NCI-H226 (cell line): ENCODE results near the gene DAB1.

Source experiments
- DNase-seq: peaks from one replicate; pipeline ENCODE4 v3.0.0-alpha.2; 2015

DAB1 gene

DNA sequence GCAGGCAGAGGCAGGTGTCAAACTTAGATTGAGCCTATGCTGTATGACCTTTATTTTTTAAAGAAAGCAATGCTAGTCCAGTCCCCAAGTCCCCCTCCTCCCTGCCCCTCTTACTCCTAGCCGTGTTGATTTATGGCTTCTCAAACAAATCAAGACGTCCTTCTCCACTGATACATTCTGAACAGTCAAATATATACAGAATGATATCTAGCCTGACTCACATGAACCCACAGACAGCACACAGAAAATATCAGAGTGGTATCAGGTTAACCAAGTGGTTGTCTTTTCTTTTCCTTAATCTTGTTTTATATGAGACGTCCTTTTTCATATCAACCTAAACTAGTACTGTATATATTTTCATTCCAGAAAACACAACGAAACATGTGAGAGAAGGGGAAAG is 13.4 kb downstream of the DAB1 start:
- DNase-seq, result peak; percentile 26

DNA sequence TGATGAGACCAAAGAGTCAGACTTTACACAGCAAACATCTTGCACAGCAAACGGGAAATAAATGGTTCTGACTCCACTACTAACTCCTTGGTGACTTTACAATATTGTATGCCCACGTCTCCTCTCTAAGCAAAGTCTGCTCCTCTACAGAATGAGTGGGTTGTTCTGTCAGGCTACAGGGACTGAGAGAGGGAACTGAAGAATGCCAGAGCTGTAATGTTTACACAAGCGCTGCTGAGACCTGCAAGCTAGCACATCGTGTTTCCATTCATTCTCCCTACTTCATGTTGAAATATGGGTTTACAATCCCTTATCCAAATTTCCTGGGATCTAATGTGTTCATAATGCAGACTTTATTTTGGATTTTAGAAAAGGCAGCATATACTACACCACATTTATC is 15.9 kb downstream of the DAB1 start:
- no peak for DNase-seq

DNA sequence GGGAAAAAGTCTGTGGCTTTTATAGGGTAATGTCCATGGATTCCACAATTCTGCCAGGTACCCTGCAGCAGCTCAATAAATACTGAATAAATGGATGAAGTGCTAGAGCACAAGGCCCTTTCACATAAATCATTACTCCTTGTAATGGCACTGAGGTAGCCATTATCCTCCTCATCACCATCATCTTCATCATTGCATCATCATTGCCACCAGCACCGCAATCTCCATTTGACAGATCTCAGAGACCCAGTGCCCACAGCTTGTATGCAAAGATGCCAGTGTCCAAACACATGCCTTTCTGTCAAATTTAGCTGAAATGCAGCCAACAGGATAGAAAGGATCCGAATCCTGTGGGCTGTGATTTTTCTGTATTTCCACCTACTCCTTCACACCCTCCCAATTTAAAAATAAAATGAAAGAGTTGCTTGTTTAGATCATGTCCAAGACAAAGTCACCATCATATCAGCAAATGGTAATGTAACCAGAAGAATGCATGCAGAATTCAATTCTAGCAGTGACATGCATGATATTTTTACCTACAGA is 17.4 kb downstream of the DAB1 start:
- no peak for DNase-seq

DNA sequence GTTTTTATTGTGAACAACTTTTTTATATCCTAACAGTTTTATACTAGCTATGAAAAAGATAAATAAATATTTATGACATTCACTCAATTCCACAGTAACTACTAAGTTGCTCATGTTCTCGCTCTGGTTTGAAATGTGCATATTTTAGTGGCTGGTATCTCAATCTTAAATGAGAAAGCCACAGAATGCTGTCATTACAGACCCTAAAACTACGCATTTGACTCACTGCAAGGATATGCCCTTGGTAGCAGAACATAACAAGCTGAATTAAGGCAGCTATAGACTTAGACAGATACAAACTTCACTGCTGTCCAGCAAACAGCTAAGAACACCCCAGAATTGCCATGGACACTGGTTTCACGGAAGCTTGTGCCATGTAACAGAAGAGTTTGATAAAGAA is 19.0 kb downstream of the DAB1 start:
- DNase-seq, result no peak

DNA sequence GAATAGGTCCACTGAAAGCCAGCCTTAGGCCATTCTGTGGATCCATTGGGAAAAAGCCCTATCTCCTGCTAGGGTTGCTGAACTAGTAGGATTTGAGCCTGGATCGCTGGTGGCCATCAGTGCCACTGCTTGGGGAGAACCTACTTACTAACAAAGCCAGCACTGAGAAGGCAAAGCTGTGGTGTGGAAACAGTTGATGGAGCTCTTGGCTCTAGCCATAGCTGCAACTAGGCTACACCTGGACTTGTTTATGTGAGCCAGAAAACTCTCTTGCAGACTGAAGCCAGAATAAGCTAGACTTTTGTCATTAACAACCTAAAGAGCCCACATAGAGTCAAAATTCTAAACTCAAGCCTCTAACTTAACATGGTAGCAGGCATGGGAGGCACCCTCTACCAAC is 20.7 kb downstream of the DAB1 start:
- no peak for DNase-seq

DNA sequence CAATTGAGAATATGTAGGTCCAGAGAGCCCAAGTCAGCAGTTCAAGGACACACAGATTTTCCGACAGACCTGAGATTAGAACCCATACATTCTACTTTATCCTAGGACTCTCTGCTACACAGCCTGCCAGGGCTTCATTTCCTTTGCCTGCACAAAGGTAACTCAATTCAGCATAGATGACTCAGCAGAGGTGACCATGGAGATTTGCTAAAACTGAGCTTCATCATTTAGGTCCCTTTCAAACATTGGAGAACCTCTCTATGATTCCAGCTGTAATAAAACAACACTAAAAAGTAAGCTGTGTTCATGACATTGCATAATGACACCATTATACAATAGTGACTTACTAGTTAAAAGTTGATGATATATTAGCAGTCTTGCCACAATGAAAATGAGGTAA is 22.2 kb downstream of the DAB1 start:
- DNase-seq, result no peak

DNA sequence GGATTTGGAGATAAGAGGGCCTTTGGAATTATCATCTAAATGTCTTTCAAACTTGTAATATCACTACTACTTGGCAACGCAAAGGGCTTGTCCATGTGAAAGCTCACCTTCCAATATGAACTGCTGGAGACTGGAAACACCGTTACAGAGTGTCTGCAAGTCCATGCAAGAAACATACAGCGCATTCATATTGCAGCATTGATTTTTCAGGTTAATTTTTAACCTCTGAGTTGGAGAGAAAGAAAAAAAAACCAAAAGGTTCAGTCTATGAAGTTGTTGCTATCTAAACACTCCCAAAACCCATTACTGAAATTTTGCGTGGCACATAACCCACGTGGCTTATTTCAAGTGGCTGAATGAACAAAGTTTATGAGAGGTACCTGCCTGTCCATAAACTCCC is 23.8 kb downstream of the DAB1 start:
- no peak for DNase-seq

DNA sequence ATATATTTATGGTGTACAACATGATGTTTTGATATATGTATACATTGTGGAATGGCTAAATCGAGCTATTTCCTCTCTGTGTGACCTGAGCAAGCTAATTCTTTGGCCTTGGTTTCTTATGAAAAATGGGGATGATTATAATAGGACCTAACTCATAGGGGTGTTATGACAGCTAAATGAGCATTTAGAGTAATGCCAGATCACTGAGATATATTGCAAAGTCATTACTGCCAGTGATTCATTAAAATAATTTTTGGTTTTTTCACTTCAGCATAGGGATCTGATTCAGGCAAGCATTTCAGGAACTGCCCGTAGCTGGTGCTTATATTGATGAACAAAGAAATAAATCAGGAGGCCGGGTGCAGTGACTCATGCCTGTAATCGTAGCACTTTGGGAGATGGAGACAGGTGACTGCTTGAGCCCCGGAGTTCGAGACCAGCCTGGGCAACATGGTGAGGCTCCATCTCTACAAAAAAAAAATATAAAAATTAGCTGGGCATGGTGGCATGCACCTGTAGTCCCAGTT is 30.7 kb downstream of the DAB1 start:
- DNase-seq, result no peak

DNA sequence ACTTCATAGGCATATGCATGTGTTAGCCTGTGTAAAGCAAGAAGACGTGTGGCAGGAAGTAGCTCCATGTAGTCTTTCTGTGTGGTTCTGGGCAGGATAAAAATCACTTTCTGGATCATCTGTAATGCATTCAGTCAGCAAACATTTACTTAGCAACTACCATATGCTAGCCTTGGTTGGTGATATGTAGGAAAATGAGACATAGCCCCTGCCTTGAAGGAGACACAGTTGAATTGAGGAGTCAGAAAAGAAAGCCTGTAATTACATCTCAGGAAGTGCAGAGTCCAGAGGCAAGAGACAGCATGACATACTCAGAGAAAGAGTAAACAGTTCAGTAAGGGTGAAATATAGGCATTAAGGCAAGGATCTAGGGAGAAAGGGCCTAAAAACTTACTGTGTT is 38.5 kb downstream of the DAB1 start:
- no peak for DNase-seq

DNA sequence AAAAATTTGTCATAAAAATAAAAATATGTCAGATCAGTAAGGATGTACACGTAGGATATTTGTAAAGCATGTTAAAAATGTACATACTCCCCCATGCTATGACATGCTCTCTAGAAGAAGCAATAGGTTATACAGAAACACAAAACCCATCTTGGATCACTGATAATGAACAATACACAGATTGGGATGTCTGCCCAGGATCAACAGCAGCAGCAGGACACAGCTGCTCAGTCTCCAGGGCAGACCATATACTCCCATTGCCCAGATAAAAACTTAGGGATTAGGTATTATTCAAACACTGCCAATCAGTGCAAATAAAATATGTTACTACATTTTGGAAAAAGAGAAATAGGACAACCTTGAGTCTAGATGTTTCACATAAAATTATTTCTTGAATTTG is 39.0 kb downstream of the DAB1 start:
- DNase-seq, result no peak

DNA sequence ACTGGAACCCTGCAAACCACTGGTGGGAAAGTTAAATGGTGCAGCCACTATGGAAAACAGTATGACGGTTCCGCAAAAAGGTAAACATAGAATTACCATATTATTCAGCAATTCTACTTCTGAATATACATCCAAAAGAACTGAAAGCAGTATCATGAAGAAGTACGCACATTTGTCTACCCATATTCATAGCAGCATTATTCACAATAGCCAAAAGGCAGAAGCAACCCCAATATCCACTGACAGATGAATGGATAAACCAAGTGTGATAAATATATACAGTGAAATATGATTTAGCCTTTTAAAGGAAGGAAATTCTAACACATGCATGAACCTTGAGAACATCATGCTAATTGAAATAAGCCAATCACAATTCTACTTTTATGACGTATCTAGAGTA is 39.6 kb downstream of the DAB1 start:
- DNase-seq, result no peak

DNA sequence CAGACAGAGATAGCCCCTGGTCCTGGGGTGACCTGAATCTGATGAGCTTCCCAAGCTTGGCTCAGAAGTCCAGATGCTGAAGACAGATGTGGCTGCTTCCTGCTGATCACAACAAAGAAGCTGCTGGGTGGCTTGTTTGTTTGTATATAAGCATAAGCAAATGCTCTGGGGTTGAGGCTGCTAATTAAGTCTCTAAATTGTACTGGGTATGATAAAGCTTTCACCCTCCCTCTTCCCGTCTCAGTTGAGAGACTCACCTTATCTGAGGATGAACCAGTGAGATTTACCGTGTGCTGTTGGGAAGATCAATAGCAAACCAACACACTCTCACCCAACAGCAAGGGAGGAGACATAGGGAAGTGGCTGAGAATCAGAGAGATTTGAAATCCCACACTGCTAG is 42.0 kb downstream of the DAB1 start:
- no peak for DNase-seq

DNA sequence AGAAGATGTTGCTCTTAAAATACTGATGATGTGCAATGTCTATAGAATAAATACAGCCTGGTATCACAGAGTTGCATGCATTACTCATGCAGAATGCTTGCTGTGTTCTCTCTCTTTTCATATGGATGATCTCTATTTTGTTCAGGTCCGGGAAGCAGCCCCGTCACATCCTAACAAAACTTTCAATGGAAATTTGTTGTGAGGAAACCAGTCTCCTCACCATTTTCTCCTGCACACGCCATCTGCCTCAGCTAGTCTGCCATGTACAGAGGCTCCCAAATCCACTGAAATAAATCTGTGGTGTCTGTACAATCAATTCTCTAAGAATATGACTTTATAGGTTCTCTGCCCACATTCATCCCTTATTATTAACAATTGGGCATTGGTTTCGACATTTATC is 42.4 kb downstream of the DAB1 start:
- no peak for DNase-seq

DNA sequence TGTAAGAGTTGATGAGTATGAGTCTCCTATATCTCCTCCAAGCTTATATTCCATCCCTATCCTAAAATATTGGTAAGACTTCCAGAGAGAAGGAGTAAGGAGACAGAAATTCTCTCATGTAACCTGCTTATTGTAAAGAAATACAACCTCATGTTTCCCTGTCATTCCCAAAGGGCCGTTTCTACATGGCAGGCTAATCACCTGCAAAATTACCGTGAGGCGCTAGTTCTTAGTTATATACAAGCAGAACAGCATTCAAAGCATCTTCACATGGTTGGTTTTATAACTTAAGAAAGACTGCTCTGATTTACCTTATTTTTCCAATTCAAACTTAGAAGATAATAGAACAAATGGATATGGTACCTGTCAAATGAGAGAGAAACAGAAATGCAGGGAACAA is 42.9 kb downstream of the DAB1 start:
- no peak for DNase-seq

DNA sequence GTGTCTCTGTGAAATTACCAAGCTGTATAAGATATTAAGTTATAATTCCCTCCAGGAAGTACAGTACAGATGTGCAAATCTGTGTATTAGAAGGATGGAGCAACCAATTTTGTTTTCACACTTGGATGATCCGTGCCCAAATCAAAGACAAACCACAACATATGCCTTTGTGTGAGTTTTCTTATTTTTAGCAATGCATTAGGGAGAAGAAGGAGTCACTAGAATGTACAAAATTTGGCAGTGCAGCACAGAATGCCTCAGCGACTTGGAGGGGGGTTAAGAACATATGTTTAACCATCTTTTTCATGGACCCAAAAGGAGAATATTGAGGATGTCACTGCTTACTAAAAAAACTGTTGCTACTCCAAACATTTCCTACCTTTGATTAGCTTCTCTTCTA is 45.3 kb downstream of the DAB1 start:
- no peak for DNase-seq

DNA sequence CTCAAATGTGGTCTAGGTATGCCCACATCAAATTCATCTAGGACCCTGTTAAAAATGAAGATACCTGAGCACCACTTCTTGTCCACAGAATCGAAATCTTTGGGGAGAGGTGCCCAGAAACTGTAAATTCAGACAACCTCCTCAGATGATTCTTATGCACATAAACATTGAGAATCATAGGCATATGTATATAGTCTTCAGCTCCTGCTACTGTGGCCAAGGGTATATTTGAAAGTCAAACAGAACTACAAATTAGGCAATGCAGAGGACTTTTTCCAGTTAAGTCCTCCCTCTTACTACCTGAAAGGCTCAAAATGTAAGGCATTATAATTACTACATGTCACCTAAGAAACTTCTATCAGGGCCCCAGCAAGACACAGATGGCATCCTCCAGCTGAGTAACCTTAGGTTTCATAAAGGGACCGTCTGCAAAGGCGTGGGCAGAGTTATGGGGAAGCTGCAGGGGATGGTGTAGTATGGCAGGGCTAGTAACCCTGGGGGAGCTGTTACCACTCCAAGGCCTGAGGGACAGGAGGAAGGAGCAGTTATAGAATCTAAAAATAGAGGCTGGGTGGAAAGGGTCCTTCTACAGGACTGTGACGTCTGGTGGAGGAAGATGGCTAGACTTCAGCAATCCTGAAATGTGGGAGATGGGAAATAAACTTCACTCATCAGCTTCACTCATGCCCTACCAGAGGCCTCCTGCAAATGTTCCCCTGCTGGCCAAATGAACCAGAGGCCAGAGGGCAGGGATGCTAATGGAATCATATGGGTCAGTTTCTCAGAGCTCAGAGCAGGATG is 46.3 kb downstream of the DAB1 start:
- no peak for DNase-seq

DNA sequence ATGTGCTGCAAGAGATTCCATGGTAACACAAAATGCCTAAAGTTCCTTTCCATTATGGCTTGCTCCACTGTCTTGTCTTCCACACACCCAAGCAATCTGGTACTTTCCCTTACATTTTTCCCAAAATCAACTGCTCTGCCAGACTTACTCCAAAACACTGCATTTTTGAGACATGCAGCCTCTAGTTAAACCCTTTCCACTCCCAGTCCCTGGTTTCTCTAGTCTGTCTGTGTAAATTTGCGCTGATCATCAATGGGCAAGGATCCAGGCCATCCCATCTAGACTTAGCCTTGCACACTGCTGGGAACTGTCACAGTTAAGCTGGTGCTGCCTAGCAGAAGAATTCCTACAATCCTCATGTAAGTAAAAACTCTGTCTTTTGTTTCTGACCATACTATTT is 47.8 kb downstream of the DAB1 start:
- DNase-seq, result no peak

DNA sequence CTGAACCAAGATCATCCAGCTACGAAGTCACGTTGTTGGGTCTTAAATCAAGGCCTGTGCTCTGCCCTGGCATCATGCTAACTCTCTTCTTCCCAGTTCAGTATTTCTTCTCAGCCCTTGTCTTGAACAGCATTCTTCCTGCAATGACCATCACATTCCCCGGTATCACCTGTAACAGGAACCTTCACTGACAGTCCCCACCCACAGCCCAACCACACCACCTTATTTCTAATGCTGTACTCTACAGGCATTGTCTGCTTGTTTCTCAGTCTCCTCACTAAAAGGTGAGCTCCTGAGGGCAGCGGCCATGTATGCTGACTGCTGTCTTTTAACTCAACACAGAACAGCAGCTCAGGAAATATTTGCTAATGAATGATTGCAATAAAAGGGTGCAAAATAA is 54.0 kb downstream of the DAB1 start:
- no peak for DNase-seq

DNA sequence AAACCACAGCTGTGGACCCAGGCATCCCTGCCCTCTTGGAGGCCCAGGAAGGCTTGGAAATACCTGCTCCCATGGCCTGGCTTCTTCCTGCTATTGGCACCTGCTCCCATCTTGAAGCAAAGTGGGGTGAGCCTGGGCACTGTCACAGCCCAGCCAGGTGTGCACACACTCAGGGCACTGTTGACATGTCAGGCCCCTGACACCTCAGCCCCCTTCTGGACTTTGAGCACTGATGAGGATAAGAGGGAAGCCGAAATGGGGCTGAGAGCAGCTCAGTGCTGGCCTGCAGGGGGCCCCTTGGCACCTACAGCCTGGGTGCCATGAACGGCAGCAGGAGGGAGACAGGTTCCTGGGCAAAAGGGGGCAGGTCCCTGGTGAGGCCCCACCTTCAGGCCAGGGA is 55.9 kb downstream of the DAB1 start:
- DNase-seq, result no peak

DNA sequence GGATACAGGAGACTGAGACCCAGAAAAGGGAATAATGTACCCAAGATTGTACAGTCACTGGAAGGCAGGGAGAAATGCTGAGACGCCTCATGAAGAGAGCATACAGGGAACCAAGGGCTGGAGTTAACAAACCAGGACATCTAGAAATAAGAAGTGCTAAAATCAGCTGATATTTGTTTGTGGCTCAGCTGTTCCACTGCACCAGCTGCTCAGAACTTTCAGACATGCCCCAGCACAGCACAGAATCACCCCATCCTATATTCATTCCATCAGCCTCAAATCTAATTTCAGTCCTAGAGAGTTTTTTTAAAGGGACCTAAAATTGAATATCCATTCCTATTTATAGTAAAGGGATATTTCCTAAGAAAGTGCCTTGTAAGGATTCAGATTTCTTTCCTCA is 60.2 kb downstream of the DAB1 start:
- no peak for DNase-seq

DNA sequence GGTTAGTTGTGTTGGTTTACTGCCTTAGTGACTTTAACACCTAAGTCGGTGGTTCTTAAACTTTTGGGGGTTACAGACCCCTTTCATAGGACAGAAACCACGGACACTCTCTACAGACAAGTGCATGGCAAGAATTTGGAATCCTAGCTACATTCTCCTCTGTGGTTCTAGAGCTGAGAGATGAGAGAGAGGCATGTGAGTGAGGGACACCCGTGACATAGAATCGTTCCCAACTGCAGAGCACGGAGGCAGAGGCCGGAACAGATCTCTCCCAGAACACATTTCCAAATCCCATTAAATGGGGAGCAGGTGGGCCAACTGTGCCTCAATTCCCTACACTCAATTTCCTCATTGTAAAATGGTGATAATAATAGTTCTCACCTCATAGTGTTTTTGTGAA is 60.7 kb downstream of the DAB1 start:
- DNase-seq, result no peak

DNA sequence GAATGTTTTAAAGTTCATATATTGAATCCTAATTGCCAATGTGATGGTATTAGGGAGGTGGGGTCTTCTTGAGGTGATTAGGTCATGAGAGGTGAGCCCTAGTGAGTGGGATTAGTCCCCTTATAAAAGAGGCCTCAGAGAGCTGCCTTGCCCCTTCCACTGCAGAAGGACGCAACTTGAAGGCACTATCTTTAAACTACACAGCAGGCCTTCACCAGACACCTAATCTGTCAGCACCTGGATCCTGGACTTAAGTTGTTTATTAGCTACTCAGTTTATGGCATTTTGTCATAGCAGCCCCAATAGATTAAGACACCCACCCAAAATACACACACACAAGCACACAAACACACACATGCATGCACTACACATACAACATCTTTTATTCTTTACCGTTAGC is 61.4 kb downstream of the DAB1 start:
- DNase-seq, result no peak

DNA sequence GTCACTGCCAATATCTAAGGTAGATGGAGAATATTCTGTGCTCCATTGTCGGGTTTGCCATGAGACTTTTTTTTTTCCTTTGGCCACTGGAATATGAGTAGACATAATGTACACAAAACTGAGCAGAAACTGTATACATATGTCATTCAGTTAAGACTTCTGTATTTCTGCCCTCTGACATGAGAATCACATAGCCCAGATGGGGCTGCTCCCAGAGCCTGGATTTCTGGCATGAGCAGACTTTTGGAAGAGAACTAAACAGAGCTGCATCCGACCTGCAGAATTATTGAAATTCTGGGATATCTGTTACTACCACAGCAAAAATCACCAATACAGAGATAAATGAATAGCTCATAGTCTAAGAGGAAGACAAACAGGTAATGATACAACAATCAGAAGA is 62.3 kb downstream of the DAB1 start:
- DNase-seq, result no peak

DNA sequence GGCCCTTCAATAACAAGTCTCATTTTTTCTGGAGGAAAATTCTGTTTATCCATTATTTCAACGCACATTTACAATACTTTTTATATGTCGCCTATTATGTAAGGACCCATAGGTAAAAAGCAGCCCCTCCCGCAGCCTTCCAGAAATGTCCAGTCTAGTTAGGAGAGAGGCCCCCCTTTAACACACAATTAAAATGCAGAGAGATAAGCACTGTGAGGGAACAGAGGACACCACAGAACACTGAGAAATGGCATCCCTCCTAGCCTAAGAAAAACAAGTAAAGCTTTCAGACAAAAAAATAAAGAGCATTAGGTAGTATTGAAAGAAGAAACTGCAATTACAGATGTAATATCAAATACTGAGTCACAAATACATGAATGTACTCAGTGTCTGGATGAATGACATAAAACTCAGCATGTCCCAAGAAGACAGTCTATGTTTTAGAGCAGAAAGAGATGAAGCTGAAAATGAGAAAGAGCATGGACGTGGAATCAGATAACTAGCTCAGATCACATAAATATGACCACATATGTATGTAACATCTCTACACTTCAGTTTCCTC is 62.9 kb downstream of the DAB1 start:
- DNase-seq, result no peak

DNA sequence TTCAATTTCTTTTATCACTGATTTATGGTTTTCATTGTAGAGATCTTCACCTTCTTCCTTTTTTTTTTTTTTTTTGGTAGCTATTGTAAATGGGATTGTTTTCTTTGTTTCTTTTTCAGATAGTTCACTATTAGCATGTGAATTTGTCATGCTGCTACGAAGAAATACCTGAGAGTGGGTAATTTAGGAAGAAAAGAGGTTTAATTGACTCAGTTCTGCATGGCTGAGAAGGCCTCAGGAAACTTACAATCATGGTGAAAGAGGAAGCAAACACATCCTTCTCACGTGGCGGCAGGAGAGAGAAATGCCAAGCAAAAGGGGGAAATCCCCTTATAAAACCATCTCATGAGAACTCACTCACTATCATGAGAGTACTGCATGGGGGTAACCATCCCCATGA is 66.4 kb downstream of the DAB1 start:
- no peak for DNase-seq
